ENCODE data around the gene SGPL1.
"Not testable (repeated sequence)": the region's sequence is repeated elsewhere in the genome, so short reads cannot be mapped to it uniquely, and the experiment has no call there.

SGPL1 gene

GRCh38 chr10:70815504-70816219, at the start of gene SGPL1:
Gene SGPL1 (plus strand): TSS chr10:70815948. CDS start chr10:70816854, 906 bp downstream.
- peak; percentile 71 for DNase-seq (ENCODE audit: low read depth)

- not testable (repeated sequence) for DNase-seq (ENCODE audit: low read depth)
Measured at GRCh38 chr10:70768026-70768685, 47.6 kb upstream of the SGPL1 start.

GRCh38 chr10:70769121-70769520, 46.6 kb upstream of the SGPL1 start:
- DNase-seq (ENCODE audit: low read depth) = no peak

- no peak for DNase-seq (ENCODE audit: low read depth)
Measured at GRCh38 chr10:70770001-70770400, 45.7 kb upstream of the SGPL1 start.

GRCh38 chr10:70770516-70770915, 45.2 kb upstream of the SGPL1 start:
- not testable (repeated sequence) for DNase-seq (ENCODE audit: low read depth)

- no peak for DNase-seq (ENCODE audit: low read depth)
Measured at GRCh38 chr10:70771311-70772194, 44.2 kb upstream of the SGPL1 start.

GRCh38 chr10:70772627-70773026, 43.1 kb upstream of the SGPL1 start:
- no peak for DNase-seq (ENCODE audit: low read depth)

- no peak for DNase-seq (ENCODE audit: low read depth)
Measured at GRCh38 chr10:70773461-70773860, 42.3 kb upstream of the SGPL1 start.

GRCh38 chr10:70773965-70774809, 41.6 kb upstream of the SGPL1 start:
- no peak for DNase-seq (ENCODE audit: low read depth)

- no peak for DNase-seq (ENCODE audit: low read depth)
Measured at GRCh38 chr10:70774810-70775678, 40.7 kb upstream of the SGPL1 start.

GRCh38 chr10:70775679-70776454, 39.9 kb upstream of the SGPL1 start:
- no peak for DNase-seq (ENCODE audit: low read depth)

- no peak for DNase-seq (ENCODE audit: low read depth)
Measured at GRCh38 chr10:70776455-70777005, 39.2 kb upstream of the SGPL1 start.

GRCh38 chr10:70777063-70777875, 38.5 kb upstream of the SGPL1 start:
- DNase-seq (ENCODE audit: low read depth) = no peak

- DNase-seq (ENCODE audit: low read depth) = no peak
Measured at GRCh38 chr10:70778267-70778924, 37.4 kb upstream of the SGPL1 start.

- DNase-seq (ENCODE audit: low read depth) = no peak
Measured at GRCh38 chr10:70779088-70779487, 36.7 kb upstream of the SGPL1 start.

GRCh38 chr10:70779511-70780369, 36.0 kb upstream of the SGPL1 start:
- DNase-seq (ENCODE audit: low read depth) = no peak

GRCh38 chr10:70780370-70780760, 35.4 kb upstream of the SGPL1 start:
- DNase-seq (ENCODE audit: low read depth) = no peak

All from stimulated activated CD8-positive, alpha-beta memory T cell treated with anti-CD3 and anti-CD28 coated beads, Interleukin-12 subunit alpha, Interleukin-12 subunit beta, amount 100 ng/mL, for 1 hour (primary cell).